Activated CD4-positive, alpha-beta T cell treated with anti-CD3 and anti-CD28 coated beads, Interleukin-2, amount 50 U/mL, for 4 hours (primary cell): ENCODE data around the gene CD14.
"Not testable (repeated sequence)": the region's sequence is repeated elsewhere in the genome, so short reads cannot be mapped to it uniquely, and the experiment has no call there.

Source experiments
- DNase-seq, 2 experiments: peaks; one replicate each; pipeline ENCODE4 v3.0.0-alpha.2; 2020

CD14 gene

DNA sequence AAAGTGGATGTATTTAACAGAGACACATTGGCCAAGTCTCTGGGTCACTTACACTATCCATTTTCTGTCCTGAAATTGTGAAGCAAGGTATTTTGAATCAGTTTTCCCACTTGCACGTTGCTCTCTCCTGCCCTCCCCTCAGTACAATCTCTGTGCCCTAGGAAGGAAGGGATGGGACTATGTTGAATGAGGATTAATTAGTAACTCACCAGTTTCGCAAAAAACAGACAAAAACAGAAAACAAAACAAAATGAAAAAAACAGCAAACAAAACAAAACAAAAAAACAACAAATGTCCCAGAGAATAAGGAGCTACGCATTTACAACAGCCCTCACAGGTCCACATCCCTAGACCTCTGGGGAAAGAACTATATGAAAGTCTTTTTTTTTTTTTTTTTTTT is 1.1 kb upstream of the CD14 start:
- DNase-seq, result no peak

DNA sequence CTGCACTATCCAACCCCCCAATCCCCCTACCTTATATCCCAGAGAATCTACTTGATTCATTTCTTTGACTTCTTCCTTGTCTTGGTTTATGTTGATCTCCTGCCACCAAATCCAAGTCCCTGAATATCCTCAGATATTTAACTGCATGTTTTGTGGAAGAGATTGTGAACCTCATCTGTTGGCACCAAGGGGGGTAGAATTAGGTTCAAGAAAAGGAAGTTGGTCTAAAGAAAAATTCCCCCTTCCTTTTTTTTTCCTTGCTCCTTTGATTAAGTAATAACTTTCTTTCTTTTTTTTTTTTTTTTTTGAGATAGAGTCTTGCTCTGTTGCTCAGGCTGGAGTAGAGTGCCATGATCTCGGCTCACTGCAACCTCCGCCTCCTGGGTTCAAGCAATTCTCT is 526 bp upstream of the CD14 start:
- DNase-seq, result no peak

GRCh38 chr5:140632366-140633020 is 482 bp downstream of the CD14 start:
- peak; percentile 41 to 48 for DNase-seq

GRCh38 chr5:140631831-140632365 is 1.1 kb downstream of the CD14 start:
- peak; percentile 8 to 23 for DNase-seq

DNA sequence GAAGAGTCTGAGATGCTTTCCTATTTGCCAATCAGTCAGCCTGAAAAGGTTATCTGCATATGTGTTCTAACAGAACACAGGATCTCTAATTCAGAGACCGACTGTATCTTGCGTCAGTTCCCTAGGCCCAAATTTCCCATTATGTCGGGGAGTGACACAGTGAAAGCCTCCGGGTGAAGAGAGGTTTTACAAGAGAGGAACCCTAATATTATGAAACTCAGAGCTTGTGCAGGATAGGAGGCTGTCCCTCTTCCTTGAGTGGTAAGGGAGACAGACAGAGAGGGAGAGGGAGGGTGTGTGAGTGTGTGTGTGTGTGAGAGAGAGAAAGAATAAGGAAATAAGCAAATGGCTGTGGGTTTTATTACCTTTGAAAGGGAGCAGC is 1.9 kb downstream of the CD14 start:
- no peak for DNase-seq

- no peak for DNase-seq
Measured at GRCh38 chr5:140630292-140631035, 2.5 kb downstream of the CD14 start.

GRCh38 chr5:140628711-140629110 is 4.3 kb downstream of the CD14 start:
- DNase-seq, result no peak

- no peak for DNase-seq
Measured at GRCh38 chr5:140627972-140628371, 5.0 kb downstream of the CD14 start.

GRCh38 chr5:140624886-140625285 is 8.1 kb downstream of the CD14 start:
- not testable (repeated sequence) for DNase-seq

- DNase-seq, result not testable (repeated sequence)
Measured at GRCh38 chr5:140623061-140623460, 9.9 kb downstream of the CD14 start.

GRCh38 chr5:140622301-140622700 is 10.7 kb downstream of the CD14 start:
- no peak for DNase-seq

- no peak for DNase-seq
Measured at GRCh38 chr5:140611020-140611521, 21.9 kb downstream of the CD14 start.

DNA sequence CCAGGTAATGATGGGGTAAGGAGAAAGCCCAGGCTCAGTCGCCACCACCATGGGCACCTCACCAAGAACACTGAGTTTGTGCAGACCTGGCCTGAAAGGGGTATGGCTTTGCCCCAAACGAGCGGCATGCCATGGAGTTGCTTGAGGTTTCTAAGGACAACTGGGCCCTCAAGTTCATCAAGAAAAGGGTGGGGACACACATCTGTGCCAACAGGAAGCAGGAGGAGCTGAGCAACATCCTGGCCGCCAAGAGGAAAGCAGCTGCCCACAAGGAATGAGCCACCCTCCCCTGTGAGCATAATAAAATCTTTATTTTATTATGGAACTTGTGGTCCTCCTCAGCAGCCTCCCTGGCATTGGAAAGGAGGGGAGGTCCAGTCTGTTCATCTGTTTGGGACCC is 23.8 kb downstream of the CD14 start:
- no peak for DNase-seq

DNA sequence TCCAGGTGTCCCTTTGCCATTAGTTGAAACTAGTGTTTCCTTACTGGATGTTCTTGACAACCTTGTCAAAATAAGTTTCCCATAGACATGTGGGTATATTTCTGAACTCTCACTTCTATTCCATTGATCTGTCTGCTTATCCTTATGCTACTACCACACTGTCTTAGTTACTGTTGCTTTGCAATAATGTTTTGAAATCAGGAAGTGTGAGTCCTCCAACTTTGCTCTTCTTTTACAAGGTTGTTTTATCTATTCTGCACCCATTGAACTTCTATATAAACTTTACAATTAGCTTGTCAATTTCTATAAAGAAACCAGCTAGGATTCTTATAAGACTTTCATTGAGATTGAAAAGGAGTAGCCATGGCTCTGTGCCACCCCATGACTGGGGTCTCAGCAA is 24.3 kb downstream of the CD14 start:
- DNase-seq, result no peak

GRCh38 chr5:140607031-140607430 is 25.9 kb downstream of the CD14 start:
- DNase-seq, result no peak

DNA sequence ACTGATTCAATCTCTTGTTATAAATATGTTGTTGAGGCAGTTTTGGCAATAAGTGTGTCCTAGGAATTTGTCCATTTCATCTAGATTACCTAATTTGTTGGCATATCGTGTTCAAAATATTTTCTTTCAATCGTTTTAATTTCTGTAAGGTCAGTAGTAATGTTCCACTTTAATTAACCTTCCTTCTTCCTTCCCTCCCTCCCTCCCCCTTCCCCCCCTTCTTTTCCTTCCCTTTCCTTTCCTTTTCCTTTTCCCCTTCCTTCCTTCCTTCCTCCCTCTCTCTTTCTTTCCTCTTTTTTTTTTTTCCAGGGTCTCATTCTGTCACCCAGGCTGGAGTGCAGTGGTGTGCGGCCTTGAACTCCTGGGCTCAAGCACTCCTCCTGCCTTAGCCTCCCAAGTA is 27.1 kb downstream of the CD14 start:
- no peak for DNase-seq

DNA sequence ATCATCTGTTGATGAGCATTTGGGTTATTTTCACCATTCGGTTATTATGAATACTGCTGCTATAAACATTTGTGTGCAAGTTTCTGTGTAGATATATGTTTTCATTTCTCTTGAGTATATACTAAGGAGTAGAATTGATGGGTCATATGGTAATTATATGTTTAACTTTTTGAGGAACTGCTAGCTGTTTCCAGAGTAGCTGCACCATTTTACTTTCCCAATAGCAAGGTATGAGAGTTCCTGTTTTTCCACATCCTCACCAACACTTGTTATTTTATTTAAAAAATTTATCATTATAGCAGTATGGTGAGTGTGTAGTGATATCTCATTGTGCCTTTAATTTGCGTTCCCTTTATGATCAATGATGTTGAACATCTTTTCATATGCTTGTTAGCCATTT is 29.2 kb downstream of the CD14 start:
- DNase-seq, result no peak

DNA sequence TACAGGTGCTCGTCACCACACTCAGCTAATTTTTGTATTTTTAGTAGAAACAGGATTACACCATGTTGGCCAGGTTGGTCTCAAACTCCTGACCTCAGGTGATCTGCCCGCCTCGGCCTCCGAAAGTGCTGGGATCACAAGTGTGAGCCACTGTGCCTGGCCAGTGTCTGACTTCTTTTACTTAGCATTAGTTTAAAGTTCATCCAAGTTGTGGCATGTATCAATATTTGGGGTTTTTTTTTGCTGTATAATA is 29.6 kb downstream of the CD14 start:
- DNase-seq, result not testable (repeated sequence)

DNA sequence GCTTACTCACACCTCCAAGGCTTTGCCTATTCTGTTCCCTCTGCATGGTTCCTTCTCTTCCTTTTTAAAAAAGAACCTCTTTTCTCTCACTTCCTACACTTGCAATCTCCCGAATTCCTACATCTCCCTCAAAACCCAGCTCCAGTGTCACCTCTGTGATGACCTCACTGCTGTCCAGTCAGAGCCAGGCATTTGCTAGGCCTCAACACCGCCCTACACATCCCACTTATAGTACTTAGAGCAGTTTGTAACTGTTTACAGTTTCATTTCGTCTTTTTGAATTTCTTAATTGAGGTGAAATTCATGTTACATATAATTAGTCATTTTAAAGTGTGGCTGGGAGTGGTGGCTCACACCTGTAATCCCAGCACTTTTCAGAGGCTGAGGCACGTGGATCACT is 30.8 kb downstream of the CD14 start:
- DNase-seq, result no peak

DNA sequence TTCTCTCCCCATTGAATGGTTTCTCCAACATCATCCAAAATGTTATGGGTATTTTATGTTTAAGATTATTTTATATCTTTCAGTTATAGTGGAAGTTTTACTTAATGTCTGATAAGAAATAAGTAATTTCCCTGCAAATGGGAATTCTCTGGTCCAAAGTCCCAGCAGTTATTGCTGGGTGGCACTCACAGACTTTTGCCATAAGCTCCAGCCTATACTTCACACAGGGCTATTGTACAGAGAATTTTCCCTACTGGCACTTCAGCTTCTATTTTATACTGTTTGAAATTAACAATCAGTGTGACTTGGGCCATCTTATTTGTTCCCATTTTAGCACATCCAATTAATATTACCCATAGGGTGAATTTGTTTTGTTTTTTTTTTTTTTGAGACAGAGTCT is 32.9 kb downstream of the CD14 start:
- DNase-seq, result no peak

GRCh38 chr5:140598836-140599235 is 34.1 kb downstream of the CD14 start:
- DNase-seq, result no peak

DNA sequence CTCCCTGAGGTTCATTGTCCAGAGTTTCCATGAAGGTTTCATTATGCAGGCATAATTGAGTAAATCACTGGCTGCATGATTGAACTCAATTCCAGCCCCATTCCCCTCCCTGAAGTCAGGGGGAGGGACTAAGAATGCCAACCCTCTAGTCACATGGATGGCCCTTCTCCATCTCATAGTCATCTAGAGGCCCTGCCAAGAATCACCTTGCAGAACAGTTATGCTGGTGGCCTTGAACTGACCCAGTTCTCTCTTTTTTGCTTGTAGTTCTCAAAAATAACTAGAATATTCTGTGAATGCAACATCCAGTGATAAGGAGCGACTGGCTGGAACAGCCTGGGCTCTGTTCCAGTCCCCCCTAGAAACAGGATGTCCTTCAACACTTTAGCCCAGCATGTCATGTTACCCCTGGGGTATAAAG is 36.6 kb downstream of the CD14 start:
- no peak for DNase-seq

GRCh38 chr5:140595538-140596300 is 37.3 kb downstream of the CD14 start:
- no peak for DNase-seq

DNA sequence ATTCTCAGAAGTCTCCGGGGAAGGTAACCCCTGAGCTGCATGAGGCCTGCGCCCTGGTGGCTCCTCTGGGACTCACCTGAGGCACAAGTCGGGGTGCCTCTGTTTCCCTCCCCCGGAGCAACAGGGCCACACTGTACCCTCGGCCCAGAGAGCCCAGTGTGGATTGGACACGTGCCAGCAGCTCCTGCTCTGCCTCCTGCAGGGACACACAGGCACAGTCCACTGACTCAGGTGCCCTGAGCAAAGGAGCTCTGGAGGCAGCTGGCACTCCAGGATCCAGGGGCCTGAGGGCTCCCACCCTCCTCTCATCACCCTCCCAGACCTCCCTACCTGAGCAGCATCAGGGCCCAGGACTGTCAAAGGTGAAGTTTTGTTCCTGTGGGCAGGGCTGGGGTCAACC is 38.8 kb downstream of the CD14 start:
- no peak for DNase-seq
